ENCODE measurements around the gene DNAJB6.

The DNAJB6 gene

DNA sequence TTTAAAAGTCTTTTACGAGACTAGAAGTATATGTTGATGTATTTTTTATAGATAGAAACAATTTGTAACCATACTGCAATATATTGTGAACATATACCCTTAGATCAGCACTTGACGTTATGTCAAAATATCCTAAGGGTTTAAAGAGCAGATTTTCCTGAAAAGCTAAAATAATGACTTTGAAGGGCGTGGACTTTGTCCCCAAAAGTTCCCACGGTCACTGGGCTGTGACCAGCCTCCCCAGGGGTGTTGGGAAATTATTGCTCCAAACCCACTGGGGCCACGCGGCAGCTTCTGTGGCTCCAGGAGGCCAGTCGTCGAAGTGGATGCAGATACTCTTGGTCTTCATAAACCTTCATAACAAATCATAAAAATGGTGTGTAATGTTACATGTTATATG lies 29.9 kb downstream of the DNAJB6 start:
- TF ChIP-seq, protein P1, sequence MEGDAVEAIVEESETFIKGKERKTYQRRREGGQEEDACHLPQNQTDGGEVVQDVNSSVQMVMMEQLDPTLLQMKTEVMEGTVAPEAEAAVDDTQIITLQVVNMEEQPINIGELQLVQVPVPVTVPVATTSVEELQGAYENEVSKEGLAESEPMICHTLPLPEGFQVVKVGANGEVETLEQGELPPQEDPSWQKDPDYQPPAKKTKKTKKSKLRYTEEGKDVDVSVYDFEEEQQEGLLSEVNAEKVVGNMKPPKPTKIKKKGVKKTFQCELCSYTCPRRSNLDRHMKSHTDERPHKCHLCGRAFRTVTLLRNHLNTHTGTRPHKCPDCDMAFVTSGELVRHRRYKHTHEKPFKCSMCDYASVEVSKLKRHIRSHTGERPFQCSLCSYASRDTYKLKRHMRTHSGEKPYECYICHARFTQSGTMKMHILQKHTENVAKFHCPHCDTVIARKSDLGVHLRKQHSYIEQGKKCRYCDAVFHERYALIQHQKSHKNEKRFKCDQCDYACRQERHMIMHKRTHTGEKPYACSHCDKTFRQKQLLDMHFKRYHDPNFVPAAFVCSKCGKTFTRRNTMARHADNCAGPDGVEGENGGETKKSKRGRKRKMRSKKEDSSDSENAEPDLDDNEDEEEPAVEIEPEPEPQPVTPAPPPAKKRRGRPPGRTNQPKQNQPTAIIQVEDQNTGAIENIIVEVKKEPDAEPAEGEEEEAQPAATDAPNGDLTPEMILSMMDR (IDR thresholded peaks at IDR 0.05; ENCODE audit: low read depth, low read length, missing control alignments), result no peak
- no peak for DNase-seq (ENCODE audit: extremely low read depth, low read depth)
- H3K4me3 ChIP-seq (replicated peaks; ENCODE audit: low read depth, low read length), result no peak overlapping the region

DNA sequence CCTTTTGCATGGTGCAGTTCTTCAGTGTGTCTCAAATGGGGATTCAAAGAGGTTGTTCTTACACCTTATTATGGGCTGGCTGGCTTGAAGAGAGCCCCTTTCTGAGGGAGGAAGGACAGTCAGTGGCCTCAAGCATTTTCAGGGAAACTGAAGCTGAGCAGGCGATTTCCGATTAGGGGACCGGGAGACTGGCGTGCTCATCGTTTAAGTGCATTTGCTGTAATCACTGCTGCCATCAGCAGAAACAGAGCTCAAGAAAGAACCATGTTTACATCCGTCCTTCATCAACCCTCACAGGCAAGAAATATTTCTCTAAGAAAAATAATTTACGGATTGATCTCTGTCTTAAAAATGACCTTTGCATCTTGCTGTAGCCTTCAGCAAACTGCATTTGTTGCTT lies 32.2 kb downstream of the DNAJB6 start:
- no peak for DNase-seq (ENCODE audit: extremely low read depth, low read depth)
- H3K4me3 ChIP-seq (replicated peaks; ENCODE audit: low read depth, low read length), result no peak overlapping the region
- TF ChIP-seq, protein P1 (IDR thresholded peaks at IDR 0.05; ENCODE audit: low read depth, low read length, missing control alignments), result no peak

DNA sequence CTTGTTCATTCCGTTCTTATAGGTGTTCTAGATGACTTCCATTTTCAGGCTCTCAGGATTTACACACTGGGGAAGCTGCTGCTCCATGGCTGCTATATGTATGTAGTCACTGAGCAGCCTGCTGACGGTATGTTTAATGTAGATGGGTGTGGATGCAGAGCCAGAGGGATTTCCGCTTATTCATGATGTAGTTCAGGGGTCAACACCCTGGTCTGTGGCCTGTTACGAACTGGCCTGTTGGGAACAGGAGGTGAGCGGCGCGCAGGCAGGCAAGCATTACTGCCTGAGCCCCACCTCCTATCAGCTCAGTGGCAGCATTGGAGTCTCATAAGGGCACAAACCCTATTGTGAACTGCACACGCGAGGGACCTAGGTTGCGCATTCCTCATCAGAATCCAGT lies 33.9 kb downstream of the DNAJB6 start:
- TF ChIP-seq, protein P1 (IDR thresholded peaks at IDR 0.05; ENCODE audit: low read depth, low read length, missing control alignments), result no peak
- no peak for DNase-seq (ENCODE audit: extremely low read depth, low read depth)
- H3K4me3 ChIP-seq (replicated peaks; ENCODE audit: low read depth, low read length), result no peak overlapping the region

DNA sequence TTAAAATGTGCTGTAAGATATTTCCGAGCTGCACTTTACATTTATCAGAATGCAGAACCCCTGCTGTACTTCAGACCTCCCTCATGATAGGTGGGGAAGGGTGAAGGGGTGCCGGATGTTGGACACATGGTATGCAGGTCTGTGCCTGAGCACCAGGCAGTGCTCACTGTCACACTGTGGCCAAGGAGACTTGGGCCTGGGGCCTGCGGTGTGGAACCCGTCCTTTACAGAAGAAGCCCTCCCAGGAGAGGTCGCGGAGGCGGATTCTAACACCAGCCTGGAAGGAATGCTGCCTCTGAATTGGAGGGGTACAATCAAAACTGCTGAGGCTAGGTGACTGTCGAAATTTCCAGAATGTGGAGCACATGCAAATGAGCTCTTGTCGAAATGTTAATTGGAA lies 34.5 kb downstream of the DNAJB6 start:
- TF ChIP-seq, protein P1 (IDR thresholded peaks at IDR 0.05; ENCODE audit: low read depth, low read length, missing control alignments), result no peak
- H3K4me3 ChIP-seq (replicated peaks; ENCODE audit: low read depth, low read length), result no peak overlapping the region
- no peak for DNase-seq (ENCODE audit: extremely low read depth, low read depth)

DNA sequence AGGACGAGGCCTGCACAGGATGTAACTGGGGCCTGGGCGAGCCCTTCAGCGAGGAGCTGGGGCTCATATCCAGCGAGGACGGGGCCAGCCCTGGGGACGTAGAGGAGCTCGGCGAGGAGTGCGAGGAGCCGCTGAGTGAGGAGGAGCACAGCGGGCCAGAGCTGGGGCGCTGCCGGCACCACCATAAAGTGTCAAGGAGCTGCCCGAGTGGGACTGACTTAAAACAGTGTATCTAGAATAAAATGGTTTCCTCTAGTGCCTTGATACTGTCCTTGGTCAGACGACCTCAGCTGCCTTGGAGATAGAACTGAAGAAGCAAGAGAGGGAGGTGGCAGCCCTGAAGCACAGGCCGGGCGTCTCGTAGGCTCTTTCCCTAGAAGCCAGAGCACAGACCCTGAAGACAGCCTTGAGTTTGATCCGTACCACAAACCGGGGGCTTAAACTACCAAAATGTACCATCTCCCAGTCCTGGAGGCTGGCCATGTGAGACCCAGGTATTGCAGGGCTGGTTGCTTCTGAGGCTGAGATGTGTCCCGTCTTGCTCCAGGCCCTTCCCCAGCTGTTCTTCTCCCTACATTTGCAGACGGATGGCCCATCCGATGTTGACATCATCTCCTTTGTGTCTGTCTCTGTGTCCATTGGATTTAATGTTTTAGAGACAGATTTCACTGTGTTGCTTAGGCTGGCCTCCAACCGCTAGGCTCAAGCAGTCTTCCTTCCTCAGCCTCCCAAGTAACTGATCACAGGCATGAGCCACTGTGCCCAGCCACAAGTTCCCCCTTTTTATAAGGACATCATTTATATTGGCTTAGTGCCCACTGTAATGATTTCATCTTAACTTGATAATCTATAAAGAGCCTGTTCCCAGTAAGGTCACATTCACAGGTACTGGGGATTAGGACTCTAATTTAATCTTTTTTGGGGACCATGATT lies 35.8 kb downstream of the DNAJB6 start:
- H3K4me3 ChIP-seq (replicated peaks; ENCODE audit: low read depth, low read length), result no peak overlapping the region

DNA sequence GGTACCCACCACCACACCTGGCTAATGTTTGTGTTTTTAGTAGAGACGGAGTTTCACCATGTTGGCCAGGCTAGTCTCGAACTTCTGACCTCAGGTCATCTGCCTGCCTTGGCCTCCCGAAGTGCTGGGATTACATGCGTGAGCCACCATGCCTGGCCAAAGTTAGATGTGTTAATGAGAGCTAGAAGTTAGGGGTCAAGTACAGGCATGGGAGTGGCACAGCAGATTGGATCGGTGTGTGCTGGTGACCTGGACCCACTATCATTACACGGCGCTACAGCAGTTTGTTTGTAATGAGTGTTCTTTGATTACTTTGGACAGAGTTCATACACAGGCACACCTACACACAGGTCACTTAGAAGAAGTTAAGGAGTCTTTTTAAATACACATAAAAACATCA lies 36.7 kb downstream of the DNAJB6 start:
- DNase-seq (ENCODE audit: extremely low read depth, low read depth), result no peak
- TF ChIP-seq, protein P1 (IDR thresholded peaks at IDR 0.05; ENCODE audit: low read depth, low read length, missing control alignments), result no peak
- H3K4me3 ChIP-seq (replicated peaks; ENCODE audit: low read depth, low read length), result no peak overlapping the region

More for the DNA sequence above, 35.8 kb downstream of the DNAJB6 start:
- DNase-seq (ENCODE audit: extremely low read depth, low read depth), result no peak
- TF ChIP-seq, protein P1 (IDR thresholded peaks at IDR 0.05; ENCODE audit: low read depth, low read length, missing control alignments), result no peak

Measured in HFF-Myc (cell line).